Measurements from ENCODE around the gene GRK5. TPM values are rescaled to one million over a fixed set of nuclear protein-coding genes. Genes with fewer than 3 reads are reported as not detected.

GRK5 gene
- total and polyA plus RNA-seq, 5 donors from 2014 or later: 5.1 to 46.4 (median 14.5) TPM

- H3K9me3 Mint-ChIP-seq: no peaks in the 10 kb centered on the region
- no peaks in the 10 kb centered on the region for H3K4me1 ChIP-seq (ENCODE audit: control insufficient read depth, insufficient read depth, low read length, poor library complexity, severe bottlenecking)
- no peak overlapping the region for H3K4me3 Mint-ChIP-seq
- H3K27me3 Mint-ChIP-seq: no peaks in the 10 kb centered on the region
- peaks cover 9 to 45% (median 20%) of the 10 kb centered on the region in 4 donors for H3K4me1 Mint-ChIP-seq
- no peak for DNase-seq
- H3K9me3 ChIP-seq (ENCODE audit: control insufficient read depth in 2 of 2, low read length in 2 of 2): no peaks in the 10 kb centered on the region
- no peak overlapping the region for H3K27ac ChIP-seq (ENCODE audit: insufficient read depth, low read length, poor library complexity, severe bottlenecking)
- peaks cover 38% of the 10 kb centered on the region for H3K36me3 Mint-ChIP-seq
- H3K27ac Mint-ChIP-seq: peak overlapping the region in 2 of 3 donors; percentile 9 to 38
- no peak overlapping the region for H3K4me3 ChIP-seq (ENCODE audit: low read depth, low read length)
- H3K27me3 ChIP-seq (ENCODE audit: control insufficient read depth, insufficient read depth, low read length): no peaks in the 10 kb centered on the region
- ATAC-seq (ENCODE audit: low read depth in 2 of 2): no peak
- H3K36me3 ChIP-seq (ENCODE audit: control insufficient read depth, insufficient read depth, low read length): peaks cover 7% of the 10 kb centered on the region
These were observed 168.4 kb downstream of the GRK5 start for GRCh38 chr10:119375574-119376272.

GRCh38 chr10:119377451-119377957, 170.1 kb downstream of the GRK5 start:
- H3K4me3 ChIP-seq (ENCODE audit: low read depth, low read length): no peak overlapping the region
- Mint-ChIP-seq H3K27ac (peak overlapping the region in 1 of 3 donors; percentile 5), H3K9me3 (no peaks in the 10 kb centered on the region), H3K4me1 (peaks cover 11 to 45% (median 20%) of the 10 kb centered on the region in 4 donors), H3K27me3 (no peaks in the 10 kb centered on the region), H3K4me3 (no peak overlapping the region), H3K36me3 (peaks cover 53% of the 10 kb centered on the region)
- no peaks in the 10 kb centered on the region for H3K27me3 ChIP-seq (ENCODE audit: control insufficient read depth, insufficient read depth, low read length)
- no peaks in the 10 kb centered on the region for H3K4me1 ChIP-seq (ENCODE audit: control insufficient read depth, insufficient read depth, low read length, poor library complexity, severe bottlenecking)
- no peak overlapping the region for H3K27ac ChIP-seq (ENCODE audit: insufficient read depth, low read length, poor library complexity, severe bottlenecking)
- no peaks in the 10 kb centered on the region for H3K9me3 ChIP-seq (ENCODE audit: control insufficient read depth in 2 of 2, low read length in 2 of 2)
- DNase-seq (no peak), ATAC-seq (ENCODE audit: low read depth in 2 of 2) (no peak)
- peaks cover 19% of the 10 kb centered on the region for H3K36me3 ChIP-seq (ENCODE audit: control insufficient read depth, insufficient read depth, low read length)

DNA sequence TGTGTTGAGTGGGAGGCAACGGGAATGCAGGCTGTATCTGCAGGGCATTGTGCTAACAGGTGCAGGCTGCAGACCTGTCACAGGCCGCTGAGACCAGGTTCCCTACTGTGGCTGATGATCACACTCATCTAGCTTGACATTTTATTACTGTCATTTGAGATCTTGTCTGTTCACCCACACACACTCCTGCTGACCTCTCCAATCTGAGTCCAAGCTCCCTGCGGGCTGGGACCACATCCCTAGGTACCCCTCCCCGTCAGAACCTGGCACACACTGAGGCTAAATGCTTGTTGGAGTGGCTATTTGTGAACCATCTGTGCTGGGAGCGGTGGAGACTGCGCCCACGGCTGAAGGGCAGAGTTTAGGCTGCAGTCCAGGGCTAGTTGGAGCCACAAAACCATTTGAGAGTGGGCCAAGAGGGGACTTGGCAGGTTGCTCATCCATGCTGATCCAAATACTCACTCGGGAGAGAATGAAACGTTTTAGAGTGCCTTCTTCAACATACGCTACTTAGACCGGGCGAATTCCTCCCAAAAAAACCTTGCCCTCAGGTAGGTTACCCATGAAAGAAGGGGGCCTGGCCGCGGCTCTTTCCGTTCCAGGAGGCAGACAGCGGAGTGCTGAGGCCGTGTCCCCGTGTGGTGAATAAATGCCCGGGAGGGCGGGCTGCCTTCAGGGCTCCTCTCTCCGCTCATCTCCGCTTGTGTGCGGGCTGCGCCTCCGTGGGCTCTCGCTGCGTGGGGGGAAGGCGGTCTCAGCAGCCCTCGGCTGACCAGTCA, 170.8 kb downstream of the GRK5 start:
- Histone ChIP-seq H3K27ac (ENCODE audit: insufficient read depth, low read length, poor library complexity, severe bottlenecking) (no peak overlapping the region), H3K4me3 (ENCODE audit: low read depth, low read length) (no peak overlapping the region), H3K4me1 (ENCODE audit: control insufficient read depth, insufficient read depth, low read length, poor library complexity, severe bottlenecking) (no peaks in the 10 kb centered on the region), H3K36me3 (ENCODE audit: control insufficient read depth, insufficient read depth, low read length) (peaks cover 19% of the 10 kb centered on the region), H3K27me3 (ENCODE audit: control insufficient read depth, insufficient read depth, low read length) (no peaks in the 10 kb centered on the region), H3K9me3 (ENCODE audit: control insufficient read depth in 2 of 2, low read length in 2 of 2) (no peaks in the 10 kb centered on the region)
- ATAC-seq (ENCODE audit: low read depth in 2 of 2) (no peak), DNase-seq (no peak)
- peaks cover 18 to 41% (median 23%) of the 10 kb centered on the region in 4 donors for H3K4me1 Mint-ChIP-seq
- H3K27me3 Mint-ChIP-seq: no peaks in the 10 kb centered on the region
- no peak overlapping the region for H3K4me3 Mint-ChIP-seq
- H3K27ac Mint-ChIP-seq: no peak overlapping the region
- no peaks in the 10 kb centered on the region for H3K9me3 Mint-ChIP-seq
- H3K36me3 Mint-ChIP-seq: peaks cover 59% of the 10 kb centered on the region

- Histone ChIP-seq H3K9me3 (ENCODE audit: control insufficient read depth in 2 of 2, low read length in 2 of 2) (no peaks in the 10 kb centered on the region), H3K4me1 (ENCODE audit: control insufficient read depth, insufficient read depth, low read length, poor library complexity, severe bottlenecking) (peaks cover 1% of the 10 kb centered on the region), H3K27me3 (ENCODE audit: control insufficient read depth, insufficient read depth, low read length) (no peaks in the 10 kb centered on the region), H3K4me3 (ENCODE audit: low read depth, low read length) (no peak overlapping the region), H3K36me3 (ENCODE audit: control insufficient read depth, insufficient read depth, low read length) (peaks cover 19% of the 10 kb centered on the region), H3K27ac (ENCODE audit: insufficient read depth, low read length, poor library complexity, severe bottlenecking) (no peak overlapping the region)
- Mint-ChIP-seq H3K27me3 (no peaks in the 10 kb centered on the region), H3K9me3 (no peaks in the 10 kb centered on the region), H3K27ac (peak overlapping the region in 1 of 3 donors; percentile 42), H3K4me1 (peaks cover 21 to 42% (median 24%) of the 10 kb centered on the region in 4 donors), H3K36me3 (peaks cover 57% of the 10 kb centered on the region), H3K4me3 (no peak overlapping the region)
- no peak for DNase-seq
- no peak for ATAC-seq (ENCODE audit: low read depth in 2 of 2)
These were observed 171.3 kb downstream of the GRK5 start for GRCh38 chr10:119378737-119379067.

GRCh38 chr10:119379466-119380071, 172.2 kb downstream of the GRK5 start:
- no peak for ATAC-seq (ENCODE audit: low read depth in 2 of 2)
- H3K36me3 ChIP-seq (ENCODE audit: control insufficient read depth, insufficient read depth, low read length): peaks cover 23% of the 10 kb centered on the region

GRCh38 chr10:119383174-119383856, 175.9 kb downstream of the GRK5 start:
- H3K9me3 ChIP-seq (ENCODE audit: control insufficient read depth in 2 of 2, low read length in 2 of 2): no peaks in the 10 kb centered on the region
- ATAC-seq (ENCODE audit: low read depth in 2 of 2) (no peak), DNase-seq (no peak)
- Mint-ChIP-seq H3K27ac (peak overlapping the region in 1 of 3 donors; percentile 55), H3K4me3 (no peak overlapping the region), H3K9me3 (no peaks in the 10 kb centered on the region), H3K4me1 (peaks cover 11 to 31% (median 21%) of the 10 kb centered on the region in 4 donors), H3K36me3 (peaks cover 50% of the 10 kb centered on the region), H3K27me3 (no peaks in the 10 kb centered on the region)
- H3K27me3 ChIP-seq (ENCODE audit: control insufficient read depth, insufficient read depth, low read length): no peaks in the 10 kb centered on the region
- H3K4me3 ChIP-seq (ENCODE audit: low read depth, low read length): no peak overlapping the region
- H3K4me1 ChIP-seq (ENCODE audit: control insufficient read depth, insufficient read depth, low read length, poor library complexity, severe bottlenecking): peaks cover 3% of the 10 kb centered on the region
- H3K36me3 ChIP-seq (ENCODE audit: control insufficient read depth, insufficient read depth, low read length): peaks cover 26% of the 10 kb centered on the region
- H3K27ac ChIP-seq (ENCODE audit: insufficient read depth, low read length, poor library complexity, severe bottlenecking): no peak overlapping the region

More at GRCh38 chr10:119379466-119380071, 172.2 kb downstream of the GRK5 start:
- Mint-ChIP-seq H3K27me3 (no peaks in the 10 kb centered on the region), H3K27ac (peak overlapping the region; percentile 10 to 95 (median 62)), H3K9me3 (no peaks in the 10 kb centered on the region), H3K36me3 (peaks cover 59% of the 10 kb centered on the region), H3K4me1 (peaks cover 16 to 39% (median 29%) of the 10 kb centered on the region in 4 donors), H3K4me3 (no peak overlapping the region)
- Histone ChIP-seq H3K27me3 (ENCODE audit: control insufficient read depth, insufficient read depth, low read length) (no peaks in the 10 kb centered on the region), H3K4me1 (ENCODE audit: control insufficient read depth, insufficient read depth, low read length, poor library complexity, severe bottlenecking) (peaks cover 3% of the 10 kb centered on the region), H3K27ac (ENCODE audit: insufficient read depth, low read length, poor library complexity, severe bottlenecking) (no peak overlapping the region), H3K4me3 (ENCODE audit: low read depth, low read length) (no peak overlapping the region), H3K9me3 (ENCODE audit: control insufficient read depth in 2 of 2, low read length in 2 of 2) (no peaks in the 10 kb centered on the region)
- DNase-seq: no peak

- Mint-ChIP-seq H3K4me3 (no peak overlapping the region), H3K27me3 (no peaks in the 10 kb centered on the region), H3K27ac (peak overlapping the region in 2 of 3 donors; percentile 55 to 57), H3K4me1 (peaks cover 11 to 30% (median 21%) of the 10 kb centered on the region in 4 donors), H3K9me3 (no peaks in the 10 kb centered on the region), H3K36me3 (peaks cover 50% of the 10 kb centered on the region)
- DNase-seq (no peak), ATAC-seq (ENCODE audit: low read depth in 2 of 2) (no peak)
- H3K4me1 ChIP-seq (ENCODE audit: control insufficient read depth, insufficient read depth, low read length, poor library complexity, severe bottlenecking): peaks cover 3% of the 10 kb centered on the region
- no peak overlapping the region for H3K4me3 ChIP-seq (ENCODE audit: low read depth, low read length)
- no peaks in the 10 kb centered on the region for H3K9me3 ChIP-seq (ENCODE audit: control insufficient read depth in 2 of 2, low read length in 2 of 2)
- H3K27ac ChIP-seq (ENCODE audit: insufficient read depth, low read length, poor library complexity, severe bottlenecking): no peak overlapping the region
- peaks cover 26% of the 10 kb centered on the region for H3K36me3 ChIP-seq (ENCODE audit: control insufficient read depth, insufficient read depth, low read length)
- H3K27me3 ChIP-seq (ENCODE audit: control insufficient read depth, insufficient read depth, low read length): no peaks in the 10 kb centered on the region
These were observed 176.8 kb downstream of the GRK5 start for GRCh38 chr10:119384127-119384526.

All from CD4-positive, CD25-positive, alpha-beta regulatory T cell (primary cell).